Measurements from ENCODE around the gene LRRC45.

The LRRC45 gene

GRCh38 chr17:82054351-82055022 lies 31.4 kb downstream of the LRRC45 start:
- H3K36me3 ChIP-seq: peaks cover 61% of the 10 kb centered on the region
- no peaks in the 10 kb centered on the region for H3K4me1 ChIP-seq
- no peak for DNase-seq
- 0 out of 2 replicates have a peak, but pooled peaks cover 3% of the 10 kb centered on the region for H3K27me3 ChIP-seq
- no peaks in the 10 kb centered on the region for H3K9me3 ChIP-seq
- H3K4me3 ChIP-seq (ENCODE audit: low read depth, low read length): no peak overlapping the region
- no peak for TF ChIP-seq CTCF (IDR thresholded peaks at IDR 0.05; ENCODE audit: low read depth, low read length)

GRCh38 chr17:82055023-82055964 lies 32.2 kb downstream of the LRRC45 start:
- no peak for DNase-seq
- no peak for TF ChIP-seq CTCF (IDR thresholded peaks at IDR 0.05; ENCODE audit: low read depth, low read length)
- H3K36me3 ChIP-seq: peaks cover 69% of the 10 kb centered on the region
- no peaks in the 10 kb centered on the region for H3K9me3 ChIP-seq
- H3K4me3 ChIP-seq (ENCODE audit: low read depth, low read length): no peak overlapping the region
- no peaks in the 10 kb centered on the region for H3K4me1 ChIP-seq
- 0 out of 2 replicates have a peak, but pooled peaks cover 3% of the 10 kb centered on the region for H3K27me3 ChIP-seq

GRCh38 chr17:82055965-82056728 lies 33.0 kb downstream of the LRRC45 start:
- no peak for TF ChIP-seq CTCF (IDR thresholded peaks at IDR 0.05; ENCODE audit: low read depth, low read length)
- no peak for DNase-seq
- no peaks in the 10 kb centered on the region for H3K9me3 ChIP-seq
- peaks cover 78% of the 10 kb centered on the region for H3K36me3 ChIP-seq
- 0 out of 2 replicates have a peak, but pooled peaks cover 3% of the 10 kb centered on the region for H3K27me3 ChIP-seq
- no peaks in the 10 kb centered on the region for H3K4me1 ChIP-seq
- no peak overlapping the region for H3K4me3 ChIP-seq (ENCODE audit: low read depth, low read length)

- no peak for DNase-seq
- TF ChIP-seq CTCF (IDR thresholded peaks at IDR 0.05; ENCODE audit: low read depth, low read length): no peak
- Histone ChIP-seq H3K27me3 (0 out of 2 replicates have a peak, but pooled peaks cover 2% of the 10 kb centered on the region), H3K36me3 (peaks cover 83% of the 10 kb centered on the region), H3K9me3 (no peaks in the 10 kb centered on the region), H3K4me1 (no peaks in the 10 kb centered on the region), H3K4me3 (ENCODE audit: low read depth, low read length) (no peak overlapping the region)
These were observed 33.9 kb downstream of the LRRC45 start for GRCh38 chr17:82056729-82057621.

- peaks cover 94% of the 10 kb centered on the region for H3K36me3 ChIP-seq
- no peak for DNase-seq
- no peaks in the 10 kb centered on the region for H3K27me3 ChIP-seq
- TF ChIP-seq CTCF (IDR thresholded peaks at IDR 0.05; ENCODE audit: low read depth, low read length): no peak
- no peaks in the 10 kb centered on the region for H3K9me3 ChIP-seq
- H3K4me1 ChIP-seq: no peaks in the 10 kb centered on the region
- no peak overlapping the region for H3K4me3 ChIP-seq (ENCODE audit: low read depth, low read length)
These were observed 35.2 kb downstream of the LRRC45 start for GRCh38 chr17:82058230-82058854.
